GM19240 (cell line): ENCODE results near the gene PCDH8.
"Not testable (repeated sequence)": the region's sequence is repeated elsewhere in the genome, so short reads cannot be mapped to it uniquely, and the experiment has no call there.

Source experiments
- DNase-seq: peaks from one replicate; pipeline ENCODE4 v3.0.0; 2011; ENCODE audit warnings: low spot score; ENCODE audit not compliant: insufficient read length

Gene PCDH8

GRCh38 chr13:52850396-52851136, 2.1 kb upstream of the PCDH8 start:
- peak; percentile 83 for DNase-seq

- no peak for DNase-seq
Measured at GRCh38 chr13:52850072-52850395, 1.6 kb upstream of the PCDH8 start.

GRCh38 chr13:52849291-52850071, 1.0 kb upstream of the PCDH8 start:
- no peak for DNase-seq

- no peak for DNase-seq
Measured at GRCh38 chr13:52847682-52848432, 583 bp downstream of the PCDH8 start.

GRCh38 chr13:52847322-52847681, 1.1 kb downstream of the PCDH8 start:
- DNase-seq = no peak

GRCh38 chr13:52846567-52847321, 1.7 kb downstream of the PCDH8 start:
- DNase-seq = no peak

GRCh38 chr13:52845766-52846566, 2.5 kb downstream of the PCDH8 start:
- no peak for DNase-seq

GRCh38 chr13:52845334-52845761, 3.1 kb downstream of the PCDH8 start:
- DNase-seq = no peak

- DNase-seq = no peak
Measured at GRCh38 chr13:52844836-52845235, 3.6 kb downstream of the PCDH8 start.

GRCh38 chr13:52842441-52842840, 6.0 kb downstream of the PCDH8 start:
- DNase-seq = no peak

GRCh38 chr13:52840066-52840465, 8.4 kb downstream of the PCDH8 start:
- no peak for DNase-seq

GRCh38 chr13:52838433-52839107, 9.9 kb downstream of the PCDH8 start:
- no peak for DNase-seq

- DNase-seq = no peak
Measured at GRCh38 chr13:52837850-52838249, 10.6 kb downstream of the PCDH8 start.

- no peak for DNase-seq
Measured at GRCh38 chr13:52835071-52835839, 13.2 kb downstream of the PCDH8 start.

- DNase-seq = no peak
Measured at GRCh38 chr13:52833296-52833875, 15.1 kb downstream of the PCDH8 start.

GRCh38 chr13:52832313-52832712, 16.1 kb downstream of the PCDH8 start:
- no peak for DNase-seq

GRCh38 chr13:52830946-52831345, 17.5 kb downstream of the PCDH8 start:
- DNase-seq = no peak

GRCh38 chr13:52827839-52828238, 20.6 kb downstream of the PCDH8 start:
- DNase-seq = no peak

GRCh38 chr13:52817886-52818285, 30.6 kb downstream of the PCDH8 start:
- not testable (repeated sequence) for DNase-seq
